ENCODE data around the gene PAXX.

GRCh38 chr9:136956604-136957003, 35.6 kb upstream of the PAXX start:
- TF ChIP-seq, protein P1, sequence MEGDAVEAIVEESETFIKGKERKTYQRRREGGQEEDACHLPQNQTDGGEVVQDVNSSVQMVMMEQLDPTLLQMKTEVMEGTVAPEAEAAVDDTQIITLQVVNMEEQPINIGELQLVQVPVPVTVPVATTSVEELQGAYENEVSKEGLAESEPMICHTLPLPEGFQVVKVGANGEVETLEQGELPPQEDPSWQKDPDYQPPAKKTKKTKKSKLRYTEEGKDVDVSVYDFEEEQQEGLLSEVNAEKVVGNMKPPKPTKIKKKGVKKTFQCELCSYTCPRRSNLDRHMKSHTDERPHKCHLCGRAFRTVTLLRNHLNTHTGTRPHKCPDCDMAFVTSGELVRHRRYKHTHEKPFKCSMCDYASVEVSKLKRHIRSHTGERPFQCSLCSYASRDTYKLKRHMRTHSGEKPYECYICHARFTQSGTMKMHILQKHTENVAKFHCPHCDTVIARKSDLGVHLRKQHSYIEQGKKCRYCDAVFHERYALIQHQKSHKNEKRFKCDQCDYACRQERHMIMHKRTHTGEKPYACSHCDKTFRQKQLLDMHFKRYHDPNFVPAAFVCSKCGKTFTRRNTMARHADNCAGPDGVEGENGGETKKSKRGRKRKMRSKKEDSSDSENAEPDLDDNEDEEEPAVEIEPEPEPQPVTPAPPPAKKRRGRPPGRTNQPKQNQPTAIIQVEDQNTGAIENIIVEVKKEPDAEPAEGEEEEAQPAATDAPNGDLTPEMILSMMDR (IDR thresholded peaks at IDR 0.05), result no peak
- TF ChIP-seq POLR2A (IDR thresholded peaks at IDR 0.05), result no peak

Data from tibial nerve (tissue), 3 donors.